Neural cell (in vitro differentiated cells): ENCODE data around the gene TULP4.

Source experiments
- CTCF ChIP-seq: fragments of 450-650 bp; IDR thresholded peaks from 2 replicates; pipeline ENCODE4 v1.5.1; 2014; ENCODE audit warnings: antibody characterized with exemption, mild to moderate bottlenecking, moderate library complexity; ENCODE audit not compliant: poor library complexity, severe bottlenecking
- EZH2 ChIP-seq: fragments of 200-600, 300-800 bp; shearing (Covaris generic), sonication (generic); IDR thresholded peaks from 2 replicates; pipeline ENCODE4 v1.6.1; 2014; ENCODE audit warnings: antibody characterized with exemption, low read length, borderline replicate concordance, mild to moderate bottlenecking; ENCODE audit not compliant: insufficient read depth, poor library complexity, severe bottlenecking
- MXI1 ChIP-seq: fragments of 450-650 bp; conservative IDR thresholded peaks from 2 replicates; pipeline ENCODE4 v1.6.1; 2014; ENCODE audit warnings: antibody characterized with exemption, mild to moderate bottlenecking; ENCODE audit not compliant: poor library complexity, severe bottlenecking
- POLR2AphosphoS5 ChIP-seq: IDR thresholded peaks from 2 replicates; pipeline ENCODE4 v1.6.1; 2012
- TF ChIP-seq, protein P1 (sequence below): IDR thresholded peaks from 2 replicates; pipeline ENCODE4 v1.6.1; 2012; ENCODE audit warnings: borderline replicate concordance

DNA sequence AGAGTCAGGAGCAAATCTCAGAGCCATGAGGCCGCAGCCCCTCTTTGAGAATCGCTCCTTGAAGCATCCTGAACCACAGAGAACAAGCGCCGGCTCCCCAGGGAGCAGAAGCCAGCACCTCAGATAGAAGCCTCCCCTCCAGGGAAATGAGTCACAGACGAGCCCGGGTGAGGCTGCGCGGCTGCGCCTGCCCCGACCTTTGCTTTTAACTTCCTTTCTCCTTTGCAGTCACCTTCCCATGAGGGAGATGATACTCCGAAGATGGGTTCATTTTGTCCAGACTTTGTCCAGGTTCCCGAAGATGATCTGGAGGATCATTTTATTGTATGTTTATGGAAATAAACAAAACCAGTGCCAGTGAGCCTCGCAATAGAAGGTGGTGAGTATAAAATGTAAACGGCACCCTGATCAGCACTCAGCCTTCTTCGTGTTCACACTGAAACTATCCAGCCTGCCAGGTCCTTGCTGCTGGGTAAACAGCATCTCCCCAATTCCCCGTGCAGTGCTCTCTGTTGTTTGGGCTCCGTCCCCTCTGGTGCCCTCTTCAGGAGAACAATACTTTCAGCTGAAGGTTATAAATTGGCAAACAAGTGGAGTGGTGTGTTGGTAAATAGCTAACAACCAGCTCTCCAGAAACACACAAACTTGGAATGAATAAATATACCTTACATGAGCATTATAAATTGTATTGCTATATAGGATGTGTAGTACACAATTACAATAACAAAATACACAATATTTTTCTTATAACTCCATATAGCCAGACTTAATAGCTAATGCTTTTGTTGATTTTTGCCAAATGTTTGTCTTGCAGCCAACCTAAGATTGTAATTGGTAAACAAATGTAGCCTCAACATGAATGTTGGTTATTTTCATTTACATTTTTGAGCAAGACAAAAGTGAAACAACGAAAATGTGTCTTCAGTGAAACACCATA, 206.2 kb downstream of the TULP4 start:
- TF ChIP-seq POLR2AphosphoS5 = no peak
- TF ChIP-seq CTCF = peak; percentile 60
- no peak for TF ChIP-seq MXI1
- TF ChIP-seq, protein P1, sequence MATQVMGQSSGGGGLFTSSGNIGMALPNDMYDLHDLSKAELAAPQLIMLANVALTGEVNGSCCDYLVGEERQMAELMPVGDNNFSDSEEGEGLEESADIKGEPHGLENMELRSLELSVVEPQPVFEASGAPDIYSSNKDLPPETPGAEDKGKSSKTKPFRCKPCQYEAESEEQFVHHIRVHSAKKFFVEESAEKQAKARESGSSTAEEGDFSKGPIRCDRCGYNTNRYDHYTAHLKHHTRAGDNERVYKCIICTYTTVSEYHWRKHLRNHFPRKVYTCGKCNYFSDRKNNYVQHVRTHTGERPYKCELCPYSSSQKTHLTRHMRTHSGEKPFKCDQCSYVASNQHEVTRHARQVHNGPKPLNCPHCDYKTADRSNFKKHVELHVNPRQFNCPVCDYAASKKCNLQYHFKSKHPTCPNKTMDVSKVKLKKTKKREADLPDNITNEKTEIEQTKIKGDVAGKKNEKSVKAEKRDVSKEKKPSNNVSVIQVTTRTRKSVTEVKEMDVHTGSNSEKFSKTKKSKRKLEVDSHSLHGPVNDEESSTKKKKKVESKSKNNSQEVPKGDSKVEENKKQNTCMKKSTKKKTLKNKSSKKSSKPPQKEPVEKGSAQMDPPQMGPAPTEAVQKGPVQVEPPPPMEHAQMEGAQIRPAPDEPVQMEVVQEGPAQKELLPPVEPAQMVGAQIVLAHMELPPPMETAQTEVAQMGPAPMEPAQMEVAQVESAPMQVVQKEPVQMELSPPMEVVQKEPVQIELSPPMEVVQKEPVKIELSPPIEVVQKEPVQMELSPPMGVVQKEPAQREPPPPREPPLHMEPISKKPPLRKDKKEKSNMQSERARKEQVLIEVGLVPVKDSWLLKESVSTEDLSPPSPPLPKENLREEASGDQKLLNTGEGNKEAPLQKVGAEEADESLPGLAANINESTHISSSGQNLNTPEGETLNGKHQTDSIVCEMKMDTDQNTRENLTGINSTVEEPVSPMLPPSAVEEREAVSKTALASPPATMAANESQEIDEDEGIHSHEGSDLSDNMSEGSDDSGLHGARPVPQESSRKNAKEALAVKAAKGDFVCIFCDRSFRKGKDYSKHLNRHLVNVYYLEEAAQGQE = no peak
- no peak for TF ChIP-seq EZH2
